Right forelimb (tissue), 1 donor: ENCODE measurements around the gene SEMA7A.

ENCODE experiments used
- DNase-seq: peaks from one replicate; pipeline ENCODE4 v3.0.0-alpha.2; 2018

SEMA7A gene

DNA sequence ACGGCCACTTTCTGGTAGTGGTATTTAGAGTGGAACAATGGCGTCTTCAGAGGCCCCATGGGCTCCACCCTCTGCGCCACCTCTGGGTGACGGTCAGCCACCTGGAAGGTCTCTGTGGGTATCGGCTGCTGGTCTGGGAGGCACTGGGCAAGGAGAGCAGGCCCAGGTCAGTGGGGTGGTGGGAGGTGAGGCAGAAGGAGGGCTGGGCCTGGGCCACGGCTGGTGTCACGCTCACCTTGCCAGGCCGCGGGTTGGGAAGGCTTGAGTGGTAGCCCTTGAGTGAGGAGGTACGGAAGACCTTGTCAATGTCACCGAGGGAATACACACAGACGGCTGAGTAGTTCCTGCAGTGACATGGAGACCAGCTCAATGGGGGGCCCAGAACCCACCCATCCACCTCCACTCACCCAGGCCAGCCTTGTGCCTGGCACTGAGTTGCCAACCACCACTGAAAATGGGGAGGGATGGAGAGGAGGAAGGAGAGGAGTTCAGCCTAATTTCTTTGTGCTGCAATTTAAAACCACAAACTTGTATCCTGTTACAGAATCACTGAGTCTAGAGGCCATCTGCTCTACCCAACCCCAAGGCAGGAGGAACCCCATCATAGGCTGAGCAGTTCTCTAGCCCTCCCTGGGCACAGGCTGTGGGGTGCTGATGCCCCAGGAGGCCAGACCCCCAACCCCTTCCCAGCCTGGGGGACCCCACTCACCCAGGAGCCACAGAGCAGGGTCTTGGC is 19.0 kb downstream of the SEMA7A start:
- no peak for DNase-seq

DNA sequence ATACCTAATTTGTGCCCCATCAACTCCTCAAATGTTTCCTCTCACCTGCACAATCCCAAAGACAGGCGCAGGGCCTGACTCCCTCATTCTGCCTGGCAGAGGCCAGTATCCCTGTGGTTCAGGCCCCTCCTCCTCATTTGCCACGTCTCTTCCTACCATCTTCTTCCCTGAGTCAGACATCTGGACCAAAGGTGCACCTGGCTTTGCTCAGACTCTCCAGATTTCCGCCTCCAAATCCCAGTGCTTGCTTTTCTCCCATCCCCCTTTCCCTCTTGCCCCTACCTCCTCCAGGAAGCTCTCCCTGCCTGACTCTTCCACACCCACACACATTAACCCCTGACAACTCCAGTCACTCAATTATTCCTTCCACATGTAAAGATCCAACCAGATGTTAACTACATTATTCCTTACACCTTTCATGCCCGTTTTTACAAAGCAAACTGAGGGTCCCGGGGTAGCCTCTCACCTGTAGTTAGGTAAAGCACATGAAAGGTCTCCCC is 19.6 kb downstream of the SEMA7A start:
- no peak for DNase-seq

DNA sequence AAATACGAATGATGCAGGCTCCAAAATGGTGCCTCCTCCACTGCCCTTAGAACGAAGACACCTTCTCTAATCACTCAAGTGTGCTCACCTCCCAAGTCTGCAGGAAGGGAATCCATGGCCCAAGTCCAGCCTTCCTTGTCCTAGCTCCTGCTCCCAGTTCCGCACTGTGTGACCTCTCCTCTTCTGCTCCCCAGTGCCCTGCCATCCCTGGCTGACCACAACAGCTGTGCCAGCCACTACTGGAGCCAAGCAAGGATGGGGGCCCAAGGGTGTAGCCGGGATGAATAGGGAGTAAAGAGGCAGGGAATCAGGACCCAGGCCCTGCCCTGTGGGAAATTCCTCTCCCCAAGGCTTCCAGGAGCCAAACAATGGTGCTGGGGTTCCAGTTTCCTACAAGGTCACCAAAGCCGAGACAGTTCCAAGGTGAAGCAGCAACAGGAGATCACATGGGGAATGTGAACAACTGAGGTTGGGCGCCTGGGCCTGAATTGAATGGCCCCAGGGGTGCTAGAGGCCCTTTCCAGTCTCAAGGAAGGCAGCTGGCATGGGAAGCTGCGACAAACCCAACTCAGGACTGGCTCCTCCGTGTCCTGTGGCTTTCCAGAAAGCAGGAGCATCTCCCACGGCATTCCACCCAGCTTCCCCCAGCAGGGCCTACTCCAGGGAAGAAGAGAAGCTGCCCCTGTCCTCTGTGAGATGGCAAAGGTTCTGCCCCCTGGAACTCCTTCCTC is 20.2 kb downstream of the SEMA7A start:
- no peak for DNase-seq

DNA sequence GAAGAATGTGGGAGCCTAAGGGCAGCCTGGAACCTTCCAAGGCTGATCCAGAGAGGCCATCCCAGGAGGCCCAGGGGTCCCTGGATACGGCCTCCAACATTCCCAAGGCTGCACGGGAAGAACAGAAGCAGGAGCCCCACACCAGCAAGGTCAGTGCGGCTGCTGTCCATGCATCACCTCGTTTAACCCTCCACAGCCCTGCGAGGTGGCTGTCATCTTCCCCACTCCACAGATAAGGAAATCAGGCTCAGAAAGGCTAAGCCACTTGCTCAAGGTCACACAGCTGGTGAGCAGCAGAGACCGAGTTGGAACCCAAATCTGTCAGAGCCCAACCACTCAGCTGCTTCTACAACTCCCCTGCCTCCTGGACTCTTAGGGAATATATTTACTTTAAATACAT is 21.6 kb downstream of the SEMA7A start:
- DNase-seq: no peak

DNA sequence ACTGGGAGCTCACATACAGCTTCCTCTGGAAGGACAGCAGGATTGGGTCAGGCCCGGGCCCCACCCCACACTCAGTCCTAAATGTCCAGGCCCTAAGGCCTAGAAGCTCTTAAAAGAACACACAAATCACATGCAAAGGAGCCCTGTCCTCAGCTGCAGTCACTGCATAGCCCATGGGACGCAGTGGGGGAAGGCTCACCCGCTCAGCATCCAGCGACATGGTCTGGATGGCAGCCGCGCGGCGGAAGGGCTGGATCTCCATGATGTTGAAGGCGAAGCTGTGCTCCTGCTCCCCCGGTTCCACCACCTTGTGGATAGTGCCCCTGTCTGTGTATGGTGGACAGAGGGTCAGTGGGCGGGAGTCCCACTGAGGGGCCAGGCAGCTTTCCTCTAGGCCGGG is 22.1 kb downstream of the SEMA7A start:
- DNase-seq: no peak

DNA sequence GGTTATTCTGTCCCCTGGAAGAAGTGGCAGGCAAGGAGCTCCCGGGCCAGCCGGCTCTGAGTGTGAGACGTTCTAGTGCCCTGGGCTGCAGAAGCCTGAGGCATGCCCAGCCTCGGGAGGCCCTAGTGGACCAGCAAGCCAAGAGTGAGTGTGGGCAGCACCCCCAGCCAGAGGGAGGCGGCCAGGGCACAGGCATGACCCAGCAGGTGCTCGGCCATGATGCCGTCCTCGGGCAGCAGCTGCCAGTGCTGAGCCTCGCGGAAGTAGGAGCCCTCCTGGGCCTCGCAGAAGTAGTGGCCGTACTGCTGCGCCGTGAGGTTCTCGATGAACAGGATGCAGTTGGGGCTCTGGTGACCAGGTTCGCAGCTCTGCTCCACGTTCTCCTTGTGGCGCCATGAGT is 23.3 kb downstream of the SEMA7A start:
- no peak for DNase-seq

DNA sequence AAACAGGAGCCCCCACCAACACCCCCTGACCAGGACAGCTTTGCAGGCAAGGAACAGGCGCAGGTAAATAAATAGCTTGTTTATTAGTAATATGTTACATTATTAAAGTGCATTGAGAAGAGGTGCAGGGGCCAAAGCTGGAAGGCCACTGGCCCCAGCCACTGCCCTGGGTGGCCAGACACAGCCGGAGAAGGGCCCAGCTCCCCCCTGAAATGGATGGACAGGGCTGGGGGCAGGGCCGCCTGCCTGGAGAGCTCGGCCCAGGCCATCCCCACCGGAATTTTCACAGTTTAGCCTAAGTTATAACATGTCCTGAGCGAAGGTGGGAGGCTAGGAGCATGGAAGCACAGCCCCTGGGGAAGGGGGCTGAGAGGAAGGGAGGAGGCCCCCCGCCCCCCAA is 24.5 kb downstream of the SEMA7A start:
- no peak for DNase-seq

DNA sequence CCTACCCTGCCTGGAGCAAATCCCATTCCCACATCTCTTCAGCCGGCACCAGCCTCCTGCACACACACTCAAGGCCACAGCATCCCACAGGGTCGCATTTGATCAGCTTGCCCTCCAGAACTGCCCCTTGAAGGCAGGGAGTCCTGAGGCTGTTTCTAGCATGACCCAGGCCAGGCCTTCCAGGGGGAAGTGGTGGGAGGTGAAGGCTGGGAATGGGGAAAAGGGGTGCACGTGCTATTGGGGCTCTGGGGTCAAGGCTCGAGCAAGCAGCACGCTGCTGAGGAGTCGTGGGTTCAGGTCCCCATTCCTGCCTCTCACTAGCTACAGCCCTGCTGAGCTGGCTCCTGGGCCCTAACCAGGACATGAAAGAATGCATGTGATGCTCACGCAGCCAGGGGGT is 24.9 kb downstream of the SEMA7A start:
- no peak for DNase-seq

DNA sequence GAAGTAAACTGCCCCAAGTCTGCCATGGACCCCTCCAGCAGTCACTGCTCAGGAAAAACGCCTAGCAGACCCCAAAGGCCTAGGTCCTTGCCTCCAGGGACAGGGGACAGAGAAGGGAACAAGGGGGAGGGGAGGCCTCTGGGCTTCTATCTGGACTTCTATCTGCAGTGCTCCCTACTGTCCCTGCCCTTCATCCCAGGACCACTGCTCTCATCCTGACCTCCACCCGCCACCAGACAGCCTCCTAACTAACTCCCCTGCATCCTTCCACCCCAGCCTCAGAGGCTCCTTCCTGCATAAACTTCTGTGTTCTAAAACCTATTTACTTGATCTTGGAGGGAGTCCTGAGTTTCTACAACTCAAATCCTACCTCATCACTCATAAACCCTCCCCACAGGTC is 25.4 kb downstream of the SEMA7A start:
- no peak for DNase-seq

DNA sequence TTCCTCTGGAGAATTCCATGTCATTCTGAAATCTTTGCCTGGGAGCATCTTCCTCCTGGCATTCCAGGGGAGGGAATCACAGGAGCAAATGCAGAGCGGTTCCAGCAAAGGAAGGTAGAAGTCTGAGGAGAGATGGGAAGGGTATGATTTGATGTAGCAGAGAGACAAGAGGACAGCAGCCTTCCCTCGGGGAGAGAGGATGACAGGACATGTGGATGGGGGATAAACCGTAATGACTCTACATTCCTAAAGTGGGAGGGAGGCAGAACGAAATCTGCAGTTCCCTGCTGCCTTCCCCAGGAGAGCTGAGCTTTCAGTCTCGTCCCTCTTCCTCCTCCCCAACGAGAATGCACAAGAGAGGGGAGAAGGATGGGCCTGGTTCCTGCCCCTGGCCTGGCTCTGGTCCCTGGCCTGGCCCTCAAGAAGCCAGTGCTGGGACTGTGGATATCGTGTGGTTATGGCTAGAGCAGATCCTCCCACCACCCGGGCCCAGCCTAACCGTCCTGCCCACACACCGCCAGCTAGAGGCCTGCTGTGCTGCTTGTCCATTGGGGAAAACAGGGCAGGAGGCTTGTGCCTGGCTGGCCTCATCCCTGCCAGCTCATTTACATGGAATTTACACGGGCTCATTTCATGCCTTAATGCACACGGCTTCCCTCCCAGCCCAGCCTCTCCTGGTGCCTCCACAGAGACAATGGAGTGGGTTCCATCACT is 26.6 kb downstream of the SEMA7A start:
- no peak for DNase-seq

DNA sequence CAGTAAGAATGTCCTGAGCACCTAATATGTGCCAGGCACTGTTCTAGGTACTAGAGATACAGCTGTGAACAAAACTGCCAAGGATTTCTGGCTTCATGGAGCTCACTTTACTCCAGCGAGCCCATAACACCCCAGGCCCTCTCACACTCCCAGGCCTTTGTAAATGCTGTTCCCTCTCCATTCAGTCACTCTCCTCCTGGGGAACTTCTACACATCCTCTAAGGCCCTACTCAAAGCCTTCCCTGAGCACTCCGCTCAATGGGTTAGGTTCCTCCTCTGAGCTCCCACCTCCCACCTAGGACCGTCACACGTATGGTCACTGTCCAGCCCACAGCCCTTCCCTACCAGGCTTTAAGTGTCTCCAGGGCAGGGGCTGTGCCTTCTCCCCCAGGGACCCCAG is 27.2 kb downstream of the SEMA7A start:
- DNase-seq: no peak

DNA sequence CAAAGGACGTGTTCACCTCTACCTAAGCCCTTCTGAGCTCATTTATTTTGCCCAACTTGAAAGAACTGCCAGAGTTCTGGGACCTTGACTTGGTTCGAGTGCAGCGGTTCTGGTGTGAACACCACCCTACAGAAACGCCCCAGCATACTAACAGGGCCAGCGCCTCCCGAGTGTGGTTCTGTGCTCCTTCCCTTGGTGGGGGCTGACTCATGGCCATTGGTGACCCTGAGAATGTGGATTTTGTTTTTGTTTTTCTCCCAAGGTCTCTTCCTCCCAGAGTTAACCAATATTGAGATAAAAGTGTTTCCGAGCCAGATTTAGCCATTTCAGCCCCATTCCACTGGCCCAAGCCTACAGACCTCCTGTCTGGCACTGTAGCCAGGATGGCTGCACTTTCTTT is 27.9 kb downstream of the SEMA7A start:
- DNase-seq: no peak

DNA sequence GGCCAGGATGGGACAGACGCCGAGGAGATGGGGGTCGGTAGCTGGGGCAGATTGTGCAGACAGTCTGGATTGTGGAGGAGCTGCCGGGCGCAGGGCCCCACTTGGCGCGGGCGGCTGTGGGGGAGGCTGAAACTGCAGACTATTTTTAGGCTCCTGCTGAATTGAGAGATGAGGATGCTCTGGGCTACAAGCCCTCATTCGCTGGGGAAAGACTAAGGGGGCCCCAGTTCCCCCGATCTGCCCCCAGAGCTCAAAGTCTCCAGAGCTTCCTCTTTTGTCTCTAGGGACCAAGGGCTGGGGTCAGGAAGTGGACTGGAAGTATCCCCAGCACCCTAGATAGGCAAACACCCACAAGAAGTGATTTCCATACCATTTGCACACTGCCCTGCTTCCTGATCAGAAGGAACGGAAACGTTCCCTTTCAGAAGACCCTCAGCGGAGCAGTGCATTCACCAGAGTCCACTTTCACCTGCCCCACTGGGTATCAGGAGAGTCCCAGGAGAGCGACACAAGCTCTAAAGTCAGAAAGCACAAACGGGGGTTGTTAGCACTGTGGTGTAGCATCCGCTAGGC is 29.7 kb downstream of the SEMA7A start:
- peak; percentile 72 for DNase-seq

DNA sequence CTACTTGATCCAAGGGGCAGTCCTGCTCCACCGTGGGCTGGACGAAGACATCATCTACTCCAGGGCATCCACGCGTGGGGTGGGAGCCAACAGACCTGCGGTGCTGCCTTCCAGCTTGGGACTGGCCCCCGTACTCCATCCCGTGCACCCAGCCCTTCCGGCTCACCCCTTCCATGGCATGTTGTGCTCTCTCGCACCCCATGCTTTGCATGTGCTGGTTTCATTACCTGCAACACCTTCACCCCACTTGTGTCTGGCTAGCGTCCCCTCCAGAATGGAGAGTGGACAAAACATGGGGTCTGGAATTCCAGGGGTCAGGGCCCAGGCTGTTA is 30.2 kb downstream of the SEMA7A start:
- DNase-seq: no peak

DNA sequence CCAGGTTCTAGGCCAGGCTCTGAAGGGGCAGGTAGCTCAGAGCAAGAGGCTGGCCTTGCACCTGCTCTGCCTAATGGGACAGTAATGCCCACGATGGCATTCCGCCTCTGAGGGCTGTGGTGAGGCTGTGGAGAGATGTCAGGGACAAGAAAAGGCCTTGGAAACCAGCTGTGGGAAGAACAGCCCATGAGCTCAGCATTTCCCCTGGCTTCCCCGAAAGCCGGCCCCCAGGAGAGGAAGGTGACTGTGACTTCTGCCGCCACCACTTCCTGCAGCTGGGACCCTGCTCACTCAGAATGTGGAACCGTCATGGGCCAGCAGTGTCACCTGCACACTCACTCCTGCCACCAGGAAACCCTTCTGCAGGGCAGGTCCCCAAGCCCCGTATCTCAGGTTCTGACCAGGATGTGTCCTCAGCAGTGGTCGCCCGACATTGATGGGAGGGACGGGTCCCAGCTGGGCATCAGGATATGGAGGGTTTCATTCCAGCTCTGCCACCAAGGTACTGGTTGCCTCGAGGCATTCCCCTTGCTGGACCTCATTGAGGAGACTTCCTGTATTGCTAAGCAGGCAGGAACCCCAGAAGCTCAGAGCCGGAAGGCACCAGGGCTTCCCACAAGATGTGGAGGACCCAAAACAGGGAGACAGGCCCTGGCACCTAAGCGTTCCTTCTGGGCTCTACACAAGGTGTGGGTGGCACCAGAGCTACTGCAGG is 30.7 kb downstream of the SEMA7A start:
- DNase-seq: no peak

DNA sequence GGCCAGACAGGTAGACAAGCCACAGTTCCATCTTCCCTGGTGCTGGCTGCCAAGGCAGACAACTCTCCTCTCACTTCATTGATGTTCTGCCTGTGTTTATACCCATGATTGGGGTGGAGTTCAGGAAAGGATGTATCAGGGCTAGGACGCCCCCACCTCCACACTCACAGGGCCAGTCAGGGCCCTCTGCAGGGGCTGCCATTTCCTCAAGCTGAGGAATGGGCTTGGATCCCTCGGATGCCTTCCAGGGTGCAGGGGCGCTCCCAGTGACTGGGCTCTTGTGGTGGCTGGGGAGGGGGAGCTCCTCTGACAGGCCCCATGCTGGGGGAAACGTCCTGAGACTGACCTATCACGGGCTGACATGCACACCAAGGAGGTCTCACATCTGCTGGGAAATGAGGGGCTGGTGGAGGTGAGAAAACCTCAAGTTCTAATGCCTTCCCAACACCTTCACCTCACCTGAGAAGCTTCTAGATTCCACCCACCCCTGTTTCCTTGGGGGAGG is 31.4 kb downstream of the SEMA7A start:
- DNase-seq: no peak

DNA sequence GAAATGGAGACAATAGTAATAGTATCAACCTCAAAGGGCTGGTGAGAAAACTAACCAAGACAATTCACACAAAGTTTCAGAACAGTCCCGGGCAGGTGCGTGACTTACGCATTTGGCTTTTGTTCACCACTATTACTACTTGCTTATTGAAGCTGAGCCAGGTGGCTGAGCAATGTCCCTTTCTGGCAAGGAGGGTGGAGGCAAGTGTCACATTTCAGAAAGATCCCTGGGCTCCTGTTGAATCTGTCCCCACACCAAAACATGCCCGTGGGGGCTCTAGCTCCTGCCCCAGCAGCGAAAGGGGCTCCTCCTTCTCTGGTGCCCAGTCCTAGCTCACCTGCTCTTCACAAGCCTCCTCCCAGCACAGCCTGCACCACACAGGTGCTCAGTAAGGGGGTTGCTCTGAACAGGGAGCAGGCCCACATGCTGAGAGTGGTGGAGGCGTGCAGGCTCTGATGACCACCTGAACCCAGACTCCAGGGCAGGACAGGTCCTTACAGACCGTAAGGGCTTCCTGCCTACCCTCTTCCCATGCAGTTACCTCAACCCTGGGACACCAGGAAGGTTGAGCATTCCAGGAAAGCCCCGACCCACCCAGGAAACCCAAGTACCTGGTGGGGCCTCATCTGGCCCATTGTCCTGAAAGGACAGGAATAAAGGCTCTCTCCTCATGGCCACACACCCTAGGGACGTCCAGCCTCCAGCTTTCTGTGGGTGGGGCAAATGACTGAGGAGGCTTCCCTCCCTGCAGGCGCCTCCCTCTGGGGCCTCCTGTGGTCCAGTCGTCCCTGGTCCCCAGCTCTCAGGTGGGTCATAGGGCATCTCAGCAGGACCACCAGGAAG is 32.6 kb downstream of the SEMA7A start:
- DNase-seq: no peak

DNA sequence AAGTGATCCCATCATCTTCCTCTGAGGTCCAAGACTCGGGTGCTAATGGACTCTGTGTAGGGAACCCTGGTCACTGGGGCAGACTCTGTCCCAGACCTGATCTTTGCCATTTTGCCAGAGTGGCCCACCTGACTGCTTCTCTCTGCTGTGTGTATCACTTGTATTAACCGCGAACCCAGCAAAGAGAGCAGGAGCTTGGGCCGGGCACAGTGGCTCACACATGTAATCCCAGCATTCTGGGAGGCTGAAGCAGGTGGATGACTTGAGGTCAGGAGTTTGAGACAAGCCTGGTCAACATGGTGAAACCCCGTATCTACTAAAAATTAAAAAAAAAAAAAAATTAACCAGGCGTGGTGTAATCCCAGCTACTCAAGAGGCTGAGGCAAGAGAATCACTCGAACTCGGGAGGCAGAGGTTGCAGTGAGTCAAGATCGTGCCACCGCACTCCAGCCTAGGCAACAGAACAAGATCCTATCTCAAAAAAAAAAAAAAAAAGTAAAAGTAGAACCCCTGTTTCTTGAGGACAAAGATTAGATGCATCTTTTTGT is 33.4 kb downstream of the SEMA7A start:
- no peak for DNase-seq

DNA sequence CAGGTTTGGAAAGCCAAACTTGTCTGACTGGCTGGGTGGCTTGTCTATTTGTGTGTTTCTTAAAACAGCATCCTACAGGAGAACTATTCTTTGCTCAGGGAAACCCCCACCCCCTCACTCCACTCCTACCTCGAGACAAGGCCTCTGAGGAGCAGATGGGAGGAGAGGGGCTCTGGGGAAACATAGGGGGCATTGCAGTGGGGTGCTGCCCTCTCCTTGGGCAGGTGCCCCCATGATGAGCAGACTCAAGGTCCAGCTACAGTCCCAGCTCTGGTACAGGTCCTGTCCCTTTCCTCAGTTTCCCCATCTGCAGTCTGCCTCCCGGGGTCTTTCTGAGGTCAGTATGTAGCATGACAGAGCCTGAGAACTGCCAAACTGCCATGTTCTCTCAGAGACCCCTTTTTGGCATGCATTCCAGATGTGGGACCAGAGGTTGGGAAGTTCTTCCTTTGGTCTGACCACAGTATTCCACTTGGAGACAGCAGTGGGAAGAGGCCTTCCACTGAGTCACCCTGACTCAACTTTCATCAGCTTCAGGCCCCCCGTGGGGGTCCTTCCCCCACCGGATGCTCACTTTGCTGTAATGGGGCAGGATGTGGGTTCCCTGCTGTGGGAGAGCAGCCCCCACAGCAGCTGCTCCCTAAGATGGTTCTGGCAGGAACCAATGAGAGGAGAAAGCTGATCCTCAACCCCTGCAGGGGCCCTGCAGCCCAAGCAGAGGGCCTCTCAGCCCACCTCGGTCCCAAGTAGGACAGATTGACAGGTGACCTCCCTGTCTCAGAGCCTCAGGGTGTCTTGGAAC is 34.0 kb downstream of the SEMA7A start:
- DNase-seq: no peak

DNA sequence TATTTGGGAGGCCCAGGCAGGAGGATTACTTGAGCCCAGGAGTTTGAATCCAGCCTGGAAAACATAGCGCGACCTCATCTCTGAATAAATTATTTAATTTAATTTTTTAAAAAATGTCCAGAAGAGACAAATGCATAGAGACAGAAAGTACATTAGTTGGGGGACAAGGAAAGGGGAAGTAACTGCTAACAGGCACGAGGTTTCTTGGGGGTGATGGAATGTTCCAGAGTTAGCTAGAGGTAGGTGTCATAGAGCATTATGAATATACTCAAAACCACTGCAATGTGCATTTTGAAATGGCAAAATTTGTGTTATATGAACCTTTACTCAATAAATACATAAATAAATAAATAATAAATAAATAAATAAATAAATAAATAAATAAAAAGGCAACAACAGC is 34.7 kb downstream of the SEMA7A start:
- no peak for DNase-seq

DNA sequence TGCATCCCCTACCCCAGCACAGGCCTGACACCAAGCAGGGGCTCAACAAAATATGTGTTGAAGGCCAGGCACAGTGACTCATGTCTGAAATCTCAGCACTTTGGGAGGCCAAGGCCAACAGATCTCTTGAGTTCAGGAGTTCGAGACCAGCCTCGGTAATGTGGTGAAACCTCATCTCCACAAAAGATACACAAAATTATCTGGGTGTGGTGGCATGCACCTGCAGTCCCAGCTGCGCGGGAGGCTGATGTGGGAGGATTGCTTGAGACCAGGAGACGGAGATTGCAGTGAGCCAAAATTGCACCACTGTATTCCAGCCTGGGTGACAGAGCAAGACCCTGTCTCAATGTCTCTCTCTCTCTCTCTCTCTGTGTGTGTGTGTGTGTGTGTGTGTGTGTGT is 35.6 kb downstream of the SEMA7A start:
- DNase-seq: no peak
